ENCODE measurements around the gene DCC.

DNA sequence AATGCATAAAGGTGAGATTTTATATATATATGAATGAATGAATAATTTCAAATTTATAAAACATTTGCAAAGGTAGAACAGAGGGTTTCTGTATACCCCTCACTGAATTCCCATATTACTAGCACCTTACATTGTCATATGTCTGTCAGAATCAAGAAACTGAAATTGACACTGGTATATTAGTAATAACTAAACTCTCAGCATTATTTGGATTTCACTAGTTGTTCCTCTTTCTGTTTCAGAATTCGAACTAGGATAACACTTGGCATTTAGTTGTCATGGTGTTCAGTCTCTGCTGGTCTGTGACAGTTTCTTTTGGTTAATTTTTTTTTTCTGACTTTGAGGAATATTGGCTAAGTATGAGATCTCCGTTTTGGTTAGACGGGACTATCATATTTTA is 275.9 kb downstream of the DCC start:
- TF ChIP-seq EZH2 (optimal IDR thresholded peaks at IDR 0.05; ENCODE audit: low read depth, low read length) (no peak), EZH2phosphoT487 (IDR thresholded peaks at IDR 0.05; ENCODE audit: low read length) (no peak)
- TF ChIP-seq, protein P1, sequence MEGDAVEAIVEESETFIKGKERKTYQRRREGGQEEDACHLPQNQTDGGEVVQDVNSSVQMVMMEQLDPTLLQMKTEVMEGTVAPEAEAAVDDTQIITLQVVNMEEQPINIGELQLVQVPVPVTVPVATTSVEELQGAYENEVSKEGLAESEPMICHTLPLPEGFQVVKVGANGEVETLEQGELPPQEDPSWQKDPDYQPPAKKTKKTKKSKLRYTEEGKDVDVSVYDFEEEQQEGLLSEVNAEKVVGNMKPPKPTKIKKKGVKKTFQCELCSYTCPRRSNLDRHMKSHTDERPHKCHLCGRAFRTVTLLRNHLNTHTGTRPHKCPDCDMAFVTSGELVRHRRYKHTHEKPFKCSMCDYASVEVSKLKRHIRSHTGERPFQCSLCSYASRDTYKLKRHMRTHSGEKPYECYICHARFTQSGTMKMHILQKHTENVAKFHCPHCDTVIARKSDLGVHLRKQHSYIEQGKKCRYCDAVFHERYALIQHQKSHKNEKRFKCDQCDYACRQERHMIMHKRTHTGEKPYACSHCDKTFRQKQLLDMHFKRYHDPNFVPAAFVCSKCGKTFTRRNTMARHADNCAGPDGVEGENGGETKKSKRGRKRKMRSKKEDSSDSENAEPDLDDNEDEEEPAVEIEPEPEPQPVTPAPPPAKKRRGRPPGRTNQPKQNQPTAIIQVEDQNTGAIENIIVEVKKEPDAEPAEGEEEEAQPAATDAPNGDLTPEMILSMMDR (IDR thresholded peaks at IDR 0.05; ENCODE audit: low read length) = no peak

All from MM.1S (cell line).